Upper lobe of left lung (tissue), 4 donors: ENCODE measurements around the gene ALKBH5.

Experiments used
- EP300 ChIP-seq, 4 donors: sonication (generic); formaldehyde crosslinking; IDR thresholded peaks; one replicate each; pipeline ENCODE4 v1.5.1; 2017; ENCODE audit warnings: antibody characterized with exemption in 4 of 4, control low read depth in 2 of 4
- POLR2A ChIP-seq, 4 donors: fragments of 450-650 bp; IDR thresholded peaks; one replicate each; pipeline ENCODE4 v1.5.1; 2016 to 2017; ENCODE audit warnings: antibody characterized with exemption in 4 of 4, mild to moderate bottlenecking in 2 of 4
- POLR2AphosphoS5 ChIP-seq, 2 donors: sonication (generic); formaldehyde crosslinking; IDR thresholded peaks; one replicate each; pipeline ENCODE4 v1.5.1; 2017; ENCODE audit warnings: antibody characterized with exemption in 2 of 2
- TF ChIP-seq, protein P1 (sequence below), 6 experiments: fragments of 450-650 bp in 4 of 6; fragments of 200-600 bp in 2 of 6; sonication (generic) in 2 of 6; IDR thresholded peaks; one replicate each; pipeline ENCODE4 v1.5.1; 2016 to 2019; ENCODE audit warnings: antibody characterized with exemption in 6 of 6

GRCh38 chr17:18201108-18201507, 17.5 kb downstream of the ALKBH5 start:
- TF ChIP-seq, protein P1, sequence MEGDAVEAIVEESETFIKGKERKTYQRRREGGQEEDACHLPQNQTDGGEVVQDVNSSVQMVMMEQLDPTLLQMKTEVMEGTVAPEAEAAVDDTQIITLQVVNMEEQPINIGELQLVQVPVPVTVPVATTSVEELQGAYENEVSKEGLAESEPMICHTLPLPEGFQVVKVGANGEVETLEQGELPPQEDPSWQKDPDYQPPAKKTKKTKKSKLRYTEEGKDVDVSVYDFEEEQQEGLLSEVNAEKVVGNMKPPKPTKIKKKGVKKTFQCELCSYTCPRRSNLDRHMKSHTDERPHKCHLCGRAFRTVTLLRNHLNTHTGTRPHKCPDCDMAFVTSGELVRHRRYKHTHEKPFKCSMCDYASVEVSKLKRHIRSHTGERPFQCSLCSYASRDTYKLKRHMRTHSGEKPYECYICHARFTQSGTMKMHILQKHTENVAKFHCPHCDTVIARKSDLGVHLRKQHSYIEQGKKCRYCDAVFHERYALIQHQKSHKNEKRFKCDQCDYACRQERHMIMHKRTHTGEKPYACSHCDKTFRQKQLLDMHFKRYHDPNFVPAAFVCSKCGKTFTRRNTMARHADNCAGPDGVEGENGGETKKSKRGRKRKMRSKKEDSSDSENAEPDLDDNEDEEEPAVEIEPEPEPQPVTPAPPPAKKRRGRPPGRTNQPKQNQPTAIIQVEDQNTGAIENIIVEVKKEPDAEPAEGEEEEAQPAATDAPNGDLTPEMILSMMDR (IDR thresholded peaks at IDR 0.05) = no peak
- TF ChIP-seq POLR2A (IDR thresholded peaks at IDR 0.05) = no peak
- TF ChIP-seq EP300 (IDR thresholded peaks at IDR 0.05) = no peak
- TF ChIP-seq POLR2AphosphoS5 (IDR thresholded peaks at IDR 0.05) = no peak
